ENCODE measurements around the gene CPTP. TPM values are rescaled to one million over a fixed set of nuclear protein-coding genes. Genes with fewer than 3 reads are reported as not detected.

The CPTP gene
- total RNA-seq, 1 donor from 2014 or later = 18.7 TPM

GRCh38 chr1:1319646-1319941, 5.0 kb upstream of the CPTP start:
- DNase-seq = no peak
- Mint-ChIP-seq H3K4me1 (ENCODE audit: low read depth, unreplicated experiment) (peaks cover 16% of the 10 kb centered on the region), H3K27ac (ENCODE audit: unreplicated experiment) (peak overlapping the region; percentile 31), H3K27me3 (ENCODE audit: unreplicated experiment) (peaks cover 8% of the 10 kb centered on the region), H3K9me3 (ENCODE audit: unreplicated experiment) (peaks cover 12% of the 10 kb centered on the region), H3K36me3 (ENCODE audit: unreplicated experiment) (no peaks in the 10 kb centered on the region), H3K4me3 (ENCODE audit: unreplicated experiment) (no peak overlapping the region)
- no peak for TF ChIP-seq CTCF (IDR thresholded peaks at IDR 0.05; ENCODE audit: partially characterized antibody, unreplicated experiment)

GRCh38 chr1:1320666-1321448, 3.7 kb upstream of the CPTP start:
- H3K4me1 Mint-ChIP-seq (ENCODE audit: low read depth, unreplicated experiment) = peaks cover 13% of the 10 kb centered on the region
- DNase-seq = no peak
- no peak for TF ChIP-seq CTCF (IDR thresholded peaks at IDR 0.05; ENCODE audit: partially characterized antibody, unreplicated experiment)
- peaks cover 12% of the 10 kb centered on the region for H3K9me3 Mint-ChIP-seq (ENCODE audit: unreplicated experiment)
- H3K4me3 Mint-ChIP-seq (ENCODE audit: unreplicated experiment) = no peak overlapping the region
- peaks cover 6% of the 10 kb centered on the region for H3K27me3 Mint-ChIP-seq (ENCODE audit: unreplicated experiment)
- H3K27ac Mint-ChIP-seq (ENCODE audit: unreplicated experiment) = no peak overlapping the region
- no peaks in the 10 kb centered on the region for H3K36me3 Mint-ChIP-seq (ENCODE audit: unreplicated experiment)

GRCh38 chr1:1321477-1321876, 3.1 kb upstream of the CPTP start:
- Mint-ChIP-seq H3K27me3 (ENCODE audit: unreplicated experiment) (peaks cover 8% of the 10 kb centered on the region), H3K4me3 (ENCODE audit: unreplicated experiment) (no peak overlapping the region), H3K4me1 (ENCODE audit: low read depth, unreplicated experiment) (peaks cover 12% of the 10 kb centered on the region), H3K27ac (ENCODE audit: unreplicated experiment) (no peak overlapping the region), H3K36me3 (ENCODE audit: unreplicated experiment) (no peaks in the 10 kb centered on the region), H3K9me3 (ENCODE audit: unreplicated experiment) (peaks cover 10% of the 10 kb centered on the region)
- TF ChIP-seq CTCF (IDR thresholded peaks at IDR 0.05; ENCODE audit: partially characterized antibody, unreplicated experiment) = no peak
- DNase-seq = no peak

GRCh38 chr1:1322418-1322817, 2.2 kb upstream of the CPTP start:
- peaks cover 8% of the 10 kb centered on the region for H3K9me3 Mint-ChIP-seq (ENCODE audit: unreplicated experiment)
- H3K27ac Mint-ChIP-seq (ENCODE audit: unreplicated experiment) = no peak overlapping the region
- peak; percentile 36 for DNase-seq
- no peak for TF ChIP-seq CTCF (IDR thresholded peaks at IDR 0.05; ENCODE audit: partially characterized antibody, unreplicated experiment)
- peak overlapping the region; percentile 81 for H3K4me3 Mint-ChIP-seq (ENCODE audit: unreplicated experiment)
- H3K4me1 Mint-ChIP-seq (ENCODE audit: low read depth, unreplicated experiment) = peaks cover 9% of the 10 kb centered on the region
- H3K36me3 Mint-ChIP-seq (ENCODE audit: unreplicated experiment) = no peaks in the 10 kb centered on the region
- peaks cover 6% of the 10 kb centered on the region for H3K27me3 Mint-ChIP-seq (ENCODE audit: unreplicated experiment)

GRCh38 chr1:1322952-1323351, 1.6 kb upstream of the CPTP start:
- H3K4me3 Mint-ChIP-seq (ENCODE audit: unreplicated experiment) = peak overlapping the region; percentile 85
- H3K27ac Mint-ChIP-seq (ENCODE audit: unreplicated experiment) = no peak overlapping the region
- peaks cover 6% of the 10 kb centered on the region for H3K27me3 Mint-ChIP-seq (ENCODE audit: unreplicated experiment)
- no peaks in the 10 kb centered on the region for H3K36me3 Mint-ChIP-seq (ENCODE audit: unreplicated experiment)
- no peak for DNase-seq
- TF ChIP-seq CTCF (IDR thresholded peaks at IDR 0.05; ENCODE audit: partially characterized antibody, unreplicated experiment) = no peak
- H3K9me3 Mint-ChIP-seq (ENCODE audit: unreplicated experiment) = peaks cover 8% of the 10 kb centered on the region
- peaks cover 8% of the 10 kb centered on the region for H3K4me1 Mint-ChIP-seq (ENCODE audit: low read depth, unreplicated experiment)

All from glutamatergic neuron (in vitro differentiated cells).